HepG2 (cell line): ENCODE results near the gene TAF9B. TPM values are rescaled to one million over a fixed set of nuclear protein-coding genes. Genes with fewer than 3 reads are reported as not detected.

ENCODE experiments used
- ATF1 ChIP-seq: IDR thresholded peaks from 2 replicates; pipeline ENCODE4 v1.6.1; 2016; ENCODE audit warnings: mild to moderate bottlenecking, control low read depth
- CEBPG ChIP-seq: IDR thresholded peaks from 2 replicates; pipeline ENCODE4 v1.6.1; 2016
- DMTF1 ChIP-seq: sonication (generic); formaldehyde crosslinking; IDR thresholded peaks from 2 replicates; pipeline ENCODE4 v1.4.0; 2020; ENCODE audit warnings: mild to moderate bottlenecking, missing genetic modification reagents
- ETV5 ChIP-seq: IDR thresholded peaks from 2 replicates; pipeline ENCODE4 v1.6.1; 2018; ENCODE audit warnings: missing biosample characterization, missing genetic modification reagents, inconsistent platforms, borderline replicate concordance
- FOSL1 ChIP-seq: sonication (generic); formaldehyde crosslinking; IDR thresholded peaks from 2 replicates; pipeline ENCODE4 v1.9.0; 2021; ENCODE audit warnings: missing genetic modification reagents, borderline replicate concordance
- HES4 ChIP-seq: sonication (generic); formaldehyde crosslinking; IDR thresholded peaks from 2 replicates; pipeline ENCODE4 v1.9.0; 2021; ENCODE audit warnings: mild to moderate bottlenecking, missing genetic modification reagents, borderline replicate concordance
- HNRNPL ChIP-seq: fragments of 200-400 bp; formaldehyde crosslinking; IDR thresholded peaks from 2 replicates; pipeline ENCODE4 v1.6.1; 2017; ENCODE audit warnings: mild to moderate bottlenecking, low read depth, low read length
- KDM5B ChIP-seq: sonication (generic); formaldehyde crosslinking; IDR thresholded peaks from 2 replicates; pipeline ENCODE4 v1.4.0; 2020; ENCODE audit warnings: missing genetic modification reagents, mild to moderate bottlenecking, borderline replicate concordance
- PTBP1 ChIP-seq: fragments of 200-400 bp; formaldehyde crosslinking; IDR thresholded peaks from 2 replicates; pipeline ENCODE4 v1.6.1; 2018; ENCODE audit warnings: low read length, low read depth; ENCODE audit not compliant: poor library complexity, severe bottlenecking
- REPIN1 ChIP-seq: sonication (generic); formaldehyde crosslinking; IDR thresholded peaks from 2 replicates; pipeline ENCODE4 v1.8.0; 2022; ENCODE audit warnings: missing genetic modification reagents, low read depth, mild to moderate bottlenecking, borderline replicate concordance
- TBX3 ChIP-seq: fragments of 450-650 bp; IDR thresholded peaks from 2 replicates; pipeline ENCODE4 v1.6.1; 2017; ENCODE audit warnings: antibody characterized with exemption, mild to moderate bottlenecking, inconsistent platforms, borderline replicate concordance
- UBTF ChIP-seq: sonication (generic); formaldehyde crosslinking; IDR thresholded peaks from 2 replicates; pipeline ENCODE4 v1.4.0; 2020; ENCODE audit warnings: mild to moderate bottlenecking, missing genetic modification reagents
- ZBTB21 ChIP-seq: sonication (generic); formaldehyde crosslinking; IDR thresholded peaks from 2 replicates; pipeline ENCODE4 v1.4.0; 2020; ENCODE audit warnings: missing genetic modification reagents
- ZNF350 ChIP-seq: sonication (generic); formaldehyde crosslinking; IDR thresholded peaks from 2 replicates; pipeline ENCODE4 v1.4.0; 2020; ENCODE audit warnings: mild to moderate bottlenecking, low read depth, missing genetic modification reagents, borderline replicate concordance
- ZNF431 ChIP-seq: sonication (generic); formaldehyde crosslinking; IDR thresholded peaks from 2 replicates; pipeline ENCODE4 v1.9.0; 2022; ENCODE audit warnings: missing genetic modification reagents, low read depth, mild to moderate bottlenecking, borderline replicate concordance
- ZNF496 ChIP-seq: sonication (generic); formaldehyde crosslinking; IDR thresholded peaks from 2 replicates; pipeline ENCODE4 v1.8.1; 2023; ENCODE audit warnings: mild to moderate bottlenecking, moderate library complexity, missing genetic modification reagents; ENCODE audit not compliant: insufficient replicate concordance
- ZNF629 ChIP-seq: sonication (generic); formaldehyde crosslinking; conservative IDR thresholded peaks from 2 replicates; pipeline ENCODE4 v1.5.0; 2020; ENCODE audit warnings: missing genetic modification reagents
- ZSCAN30 ChIP-seq: sonication (generic); formaldehyde crosslinking; IDR thresholded peaks from 2 replicates; pipeline ENCODE4 v1.5.0; 2020; ENCODE audit warnings: mild to moderate bottlenecking, missing genetic modification reagents
- ZSCAN31 ChIP-seq: sonication (generic); formaldehyde crosslinking; IDR thresholded peaks from 2 replicates; pipeline ENCODE4 v1.5.0; 2020; ENCODE audit warnings: low read depth, mild to moderate bottlenecking, missing genetic modification reagents
- polyA plus RNA-seq, 8 experiments: library from polyadenylated mRNA; depleted of rRNA in 3 of 8; stranded (reverse) in 7 of 8; unstranded in 1 of 8; fragments of >200 nt; fragmentation: Illumina TruSeq in 4 of 8; extraction: Trizol in 4 of 8; gene quantifications; 2 replicates each; pipeline versions ENCODE4 v1.2.1 to v1.2.3, GENCODE V29; 2011 to 2016; ENCODE audit warnings: low read depth in 4 of 8, missing spikeins in 1 of 8, mixed read lengths in 1 of 8; ENCODE audit not compliant: insufficient read depth in 1 of 8
- total RNA-seq, 5 experiments: library from RNA; depleted of rRNA; stranded (reverse); fragments of >200 nt; fragmentation: Illumina TruSeq; extraction: Trizol; gene quantifications; 2 replicates each; pipeline ENCODE4 v1.2.3, GENCODE V29; 2016; ENCODE audit warnings: low read depth in 1 of 5

Gene TAF9B
- total and polyA plus RNA-seq, 2 of the 13 experiments (the other 11 are each of a cell fraction or from before 2014, with no cell fraction given): 10.8 to 15.2 TPM

- 0 out of 2 replicates have a peak, but pooled peaks have one; percentile 25 for TF ChIP-seq ZNF350 (CRISPR knock-in tag)
- TF ChIP-seq ZNF629 (CRISPR knock-in tag): no peak
- no peak for TF ChIP-seq PTBP1
- TF ChIP-seq ZNF496 (CRISPR knock-in tag): no peak
- TF ChIP-seq ZSCAN31: no peak
- TF ChIP-seq TBX3: no peak
- TF ChIP-seq ATF1: no peak
- TF ChIP-seq UBTF: peak; percentile 56; the same call in 1 of the 2 replicates
- no peak for TF ChIP-seq DMTF1 (CRISPR knock-in tag)
- TF ChIP-seq ZBTB21 (CRISPR knock-in tag): no peak
- peak; percentile 50; the same call in 1 of the 2 replicates for TF ChIP-seq HNRNPL
- no peak for TF ChIP-seq FOSL1
- TF ChIP-seq ZNF431 (CRISPR knock-in tag): peak; percentile 34; the same call in 1 of the 2 replicates
- no peak for TF ChIP-seq HES4
- peak; percentile 50; the same call in 1 of the 2 replicates for TF ChIP-seq REPIN1
- TF ChIP-seq ETV5: no peak
- no peak for TF ChIP-seq CEBPG (CRISPR knock-in tag)
- no peak; the same call in 1 of the 2 replicates for TF ChIP-seq KDM5B (CRISPR knock-in tag)
- TF ChIP-seq ZSCAN30 (CRISPR knock-in tag): no peak
Measured at GRCh38 chrX:78139160-78140123, at the start of gene TAF9B (continued).
